A673 (cell line): Measurements from ENCODE around the gene NPY4R2.
"Not testable (repeated sequence)": the region's sequence is repeated elsewhere in the genome, so short reads cannot be mapped to it uniquely, and the experiment has no call there.

Experiments used
- CTCF ChIP-seq: fragments of 300-800, 200-600 bp; sonication (generic); conservative IDR thresholded peaks from 2 replicates; pipeline ENCODE4 v1.5.1; 2017; ENCODE audit warnings: low read depth, mild to moderate bottlenecking, antibody characterized with exemption, low read length, moderate library complexity, mixed read lengths
- EZH2 ChIP-seq: fragments of 200-600 bp; sonication (generic); IDR thresholded peaks from 2 replicates; pipeline ENCODE4 v1.6.1; 2017; ENCODE audit warnings: borderline replicate concordance, low read depth, mild to moderate bottlenecking, mixed read lengths, antibody characterized with exemption, low read length; ENCODE audit not compliant: poor library complexity, severe bottlenecking

GRCh38 chr10:47872236-47872635, 46.2 kb upstream of the NPY4R2 start:
- TF ChIP-seq CTCF, EZH2: not testable (repeated sequence)
